Right ventricle myocardium inferior (tissue), 1 donor: ENCODE measurements around the gene BCL2L13. TPM values are rescaled to one million over a fixed set of nuclear protein-coding genes. Genes with fewer than 3 reads are reported as not detected.
"Not testable (repeated sequence)": the region's sequence is repeated elsewhere in the genome, so short reads cannot be mapped to it uniquely, and the experiment has no call there.

Experiments used
- ATAC-seq: fragments of 200-7000 bp; cut with Tn5 transposase; one replicate; pipeline ENCODE4 v1.9.1; 2020; ENCODE audit warnings: mild to moderate bottlenecking, moderate library complexity
- DNase-seq: peaks from one replicate; pipeline ENCODE4 v3.0.0; 2021; ENCODE audit errors: missing footprints
- intact Hi-C: fragments of 100-400 bp; cut with DNase I; formaldehyde crosslinking; loops from one replicate; pipeline ENCODE4 v1.11.0; 2022
- total RNA-seq: library from RNA; stranded (reverse); fragmentation: NEBNext Ultra II Directional; extraction: Animal tissue kit (Norgen Biotek cat#: 25700); gene quantifications from one replicate; pipeline ENCODE4 v1.2.1, GENCODE V29; 2021
- donor health status: DM: no; HTN: yes; CAD: no; lungs with severe emphysema.

BCL2L13 gene
- total RNA-seq, 1 donor from 2014 or later, result 95.9 TPM

DNA sequence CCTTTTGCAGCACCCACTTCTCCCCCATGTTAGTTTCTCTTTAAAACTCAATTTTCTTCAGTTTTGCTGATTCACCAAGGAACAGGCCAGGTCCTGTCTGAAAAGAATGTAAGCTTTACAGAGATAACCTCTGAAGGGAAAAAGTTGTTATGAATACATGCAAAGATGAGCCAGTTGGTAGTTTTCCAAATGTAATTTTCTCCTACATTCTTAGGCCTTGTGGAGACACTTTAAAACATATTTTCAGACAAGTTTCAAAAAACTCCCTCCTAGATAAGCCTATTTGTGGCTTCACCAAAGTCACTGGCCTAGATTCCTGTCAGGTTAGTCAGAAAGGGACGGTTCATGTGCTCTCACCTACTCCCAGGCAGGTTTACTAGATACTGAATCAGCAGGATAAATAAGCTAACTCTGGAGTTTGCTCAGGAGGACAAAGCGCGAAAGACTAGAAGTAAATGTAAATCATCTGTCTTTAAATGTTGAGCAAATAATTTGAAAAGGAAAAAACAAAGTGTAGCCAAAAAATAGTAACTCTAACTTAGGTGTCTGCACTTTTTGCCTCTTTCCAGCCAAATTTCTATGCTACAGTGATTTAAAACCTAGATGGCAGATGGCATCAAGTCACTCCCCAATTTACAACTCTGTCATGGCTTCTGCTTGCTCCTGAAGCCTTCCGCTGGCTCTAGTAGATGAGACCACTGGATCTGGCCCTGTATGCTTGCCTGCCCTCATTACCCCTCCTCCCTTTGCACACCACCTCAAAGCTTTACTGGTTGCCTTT lies 5.2 kb upstream of the BCL2L13 start:
- ATAC-seq, result no peak
- intact Hi-C loops, result loop anchor here (10.0 kb wide), 1 partner anchor 459 kb away; no protein-coding TSS in a partner anchor
- DNase-seq, result no peak

DNA sequence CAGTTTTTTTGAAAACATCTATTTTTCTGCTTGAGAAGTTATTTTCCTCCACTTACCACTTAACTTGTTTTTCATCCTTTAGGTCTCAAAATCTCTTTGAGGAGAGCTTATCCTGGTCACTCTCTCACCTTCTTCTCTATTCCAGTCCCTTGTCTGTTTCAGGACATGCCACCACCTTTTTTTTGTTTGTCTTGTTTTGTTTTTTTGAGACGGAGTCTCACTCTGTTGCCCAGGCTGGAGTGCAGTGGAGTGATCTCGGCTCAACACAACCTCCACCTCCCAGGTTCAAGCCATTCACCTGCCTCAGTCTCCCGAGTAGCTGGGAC lies 4.6 kb upstream of the BCL2L13 start:
- no peak for DNase-seq
- intact Hi-C loops, result loop anchor here (10.0 kb wide), 1 partner anchor 459 kb away; no protein-coding TSS in a partner anchor
- no peak for ATAC-seq

DNA sequence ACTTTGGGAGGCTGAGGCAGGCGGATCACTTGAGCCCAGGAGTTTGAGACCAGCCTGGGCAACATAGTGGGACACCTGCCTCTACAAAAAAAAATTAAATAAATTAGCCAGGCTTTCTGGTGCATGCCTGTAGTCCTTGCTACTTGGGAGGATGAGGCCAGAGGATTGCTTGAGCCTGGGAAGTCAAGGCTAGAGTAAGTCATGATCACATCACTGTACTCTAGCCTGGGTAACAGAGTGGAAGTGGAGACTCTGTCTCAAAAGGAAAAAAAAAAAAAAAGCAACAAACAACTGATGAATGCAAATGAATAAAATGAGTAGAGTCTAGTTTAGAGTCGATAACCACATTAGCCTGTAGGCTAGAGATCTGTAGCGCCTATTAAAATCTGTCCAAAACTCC lies 3.9 kb upstream of the BCL2L13 start:
- intact Hi-C loops, result loop anchor here (10.0 kb wide), 1 partner anchor 460 kb away; no protein-coding TSS in a partner anchor
- no peak for ATAC-seq
- DNase-seq, result no peak

DNA sequence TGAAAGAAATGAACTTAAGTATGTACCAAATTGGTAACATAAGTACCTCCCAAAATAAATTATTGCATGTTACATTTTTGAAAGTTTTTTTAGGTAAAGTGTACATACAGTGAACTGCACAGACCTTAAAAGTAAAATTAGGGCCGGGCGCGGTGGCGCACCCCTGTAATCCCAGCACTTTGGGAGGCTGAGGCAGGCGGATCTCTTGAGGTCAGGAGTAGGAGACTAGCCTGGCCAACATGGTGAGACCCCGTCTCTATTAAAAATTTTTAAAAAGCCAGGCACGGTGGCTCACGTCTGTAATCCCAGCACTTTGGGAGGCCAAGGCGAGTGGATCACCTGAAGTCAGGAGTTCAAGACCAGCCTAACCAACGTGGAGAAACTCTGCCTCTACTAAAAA lies 1.7 kb upstream of the BCL2L13 start:
- not testable (repeated sequence) for DNase-seq, ATAC-seq
- intact Hi-C loops, result loop anchor here (10.0 kb wide), 1 partner anchor 462 kb away; no protein-coding TSS in a partner anchor

DNA sequence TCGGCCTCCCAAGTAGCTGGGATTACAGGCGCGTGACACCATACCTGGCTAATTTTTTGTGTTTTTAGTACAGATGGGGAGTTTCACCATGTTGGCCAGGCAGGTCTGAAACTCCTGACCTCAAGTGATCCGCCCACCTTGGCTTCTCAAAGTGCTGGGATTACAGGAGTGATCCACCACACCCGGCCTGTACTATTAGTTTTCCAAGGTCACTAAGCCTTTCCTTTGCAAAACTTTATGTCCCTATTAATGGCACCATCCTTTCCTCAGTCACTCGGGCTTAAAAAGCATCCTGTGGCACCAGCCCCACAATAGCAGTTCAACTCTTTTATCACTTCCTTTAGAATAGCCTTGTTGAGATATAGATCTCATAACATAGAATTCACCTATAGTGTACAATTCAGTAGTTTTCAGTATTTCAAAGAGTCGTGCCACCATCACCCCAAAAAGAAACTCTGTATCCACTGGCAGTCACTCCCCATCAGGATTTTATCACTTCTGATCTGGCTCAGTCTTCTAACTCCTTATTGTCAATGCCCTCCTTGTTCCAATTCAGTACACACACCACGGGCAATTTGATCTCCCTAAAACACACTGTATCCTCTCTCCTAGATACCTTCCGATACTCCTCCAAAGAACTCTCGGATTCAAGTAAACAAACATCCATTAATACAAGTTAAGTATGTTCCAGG lies 921 bp upstream of the BCL2L13 start:
- ATAC-seq (no peak), DNase-seq (no peak)
- intact Hi-C loops, result loop anchor here (2.0 to 10.0 kb wide), 3 partner anchors 67 to 463 kb away; partner anchors contain the start of gene SLC25A18

DNA sequence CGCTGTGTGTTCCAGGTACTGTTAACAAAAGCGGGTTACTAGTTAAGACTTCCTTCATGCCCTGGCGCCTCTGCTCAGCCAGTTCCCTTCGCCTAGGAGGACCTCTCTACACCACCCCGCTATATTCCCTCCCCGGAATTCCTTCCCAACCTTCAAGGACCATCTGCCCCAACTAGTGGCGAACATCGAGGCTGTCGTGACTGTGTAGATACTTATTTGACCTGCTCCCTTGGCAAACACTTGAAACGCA lies 450 bp upstream of the BCL2L13 start:
- DNase-seq (no peak), ATAC-seq (peak; percentile 42)
- intact Hi-C loops, result loop anchor here (2.0 to 10.0 kb wide), 3 partner anchors 67 to 463 kb away; partner anchors contain the start of gene SLC25A18

DNA sequence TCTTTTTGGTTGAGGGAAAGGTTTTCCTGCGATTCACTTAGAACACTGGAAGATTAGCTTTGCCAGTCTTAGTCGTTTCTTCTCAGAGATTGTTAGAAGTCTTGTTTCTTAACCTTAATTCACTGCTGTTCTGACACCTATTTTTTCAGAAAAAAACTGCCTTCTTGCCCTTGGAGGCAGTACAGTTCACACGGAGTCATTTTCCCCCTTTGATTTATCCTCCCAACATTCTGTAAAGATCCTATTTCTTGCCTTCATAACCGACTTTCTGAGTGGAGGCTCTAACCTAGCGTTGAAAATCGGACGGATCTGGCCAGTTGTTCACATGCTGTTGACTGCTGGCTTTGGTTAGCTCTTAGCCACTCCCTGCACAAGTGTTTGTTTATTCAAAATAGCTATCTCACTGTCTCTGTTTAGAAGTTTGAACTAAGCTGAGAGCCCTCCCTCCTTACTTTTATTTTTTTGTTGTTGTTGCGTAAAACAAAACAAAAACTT lies 737 bp downstream of the BCL2L13 start:
- intact Hi-C loops, result loop anchor here (2.0 to 10.0 kb wide), 3 partner anchors 68 to 464 kb away; partner anchors contain the start of gene SLC25A18

DNA sequence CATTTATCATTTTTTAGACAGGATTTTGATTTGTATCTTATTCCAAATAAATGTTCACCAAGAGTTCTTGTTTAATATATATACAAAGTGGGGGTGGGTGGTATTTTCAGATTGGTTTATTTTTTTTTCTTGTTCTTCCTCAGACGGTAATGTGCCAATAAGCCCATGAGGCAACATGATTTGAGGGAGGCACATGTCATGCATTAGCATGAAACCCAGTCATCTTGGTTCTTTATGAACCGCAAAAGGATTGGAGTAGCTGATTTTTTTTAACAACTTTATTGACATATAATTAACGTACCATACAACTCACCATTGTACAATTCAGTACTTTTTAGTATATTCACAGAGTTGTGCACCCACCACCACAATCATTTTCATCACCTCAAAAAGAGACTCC lies 2.7 kb downstream of the BCL2L13 start:
- ATAC-seq (no peak), DNase-seq (no peak)
- intact Hi-C loops, result no loop called here

More for the DNA sequence above, 737 bp downstream of the BCL2L13 start:
- peak; percentile 52 for ATAC-seq
- no peak for DNase-seq

DNA sequence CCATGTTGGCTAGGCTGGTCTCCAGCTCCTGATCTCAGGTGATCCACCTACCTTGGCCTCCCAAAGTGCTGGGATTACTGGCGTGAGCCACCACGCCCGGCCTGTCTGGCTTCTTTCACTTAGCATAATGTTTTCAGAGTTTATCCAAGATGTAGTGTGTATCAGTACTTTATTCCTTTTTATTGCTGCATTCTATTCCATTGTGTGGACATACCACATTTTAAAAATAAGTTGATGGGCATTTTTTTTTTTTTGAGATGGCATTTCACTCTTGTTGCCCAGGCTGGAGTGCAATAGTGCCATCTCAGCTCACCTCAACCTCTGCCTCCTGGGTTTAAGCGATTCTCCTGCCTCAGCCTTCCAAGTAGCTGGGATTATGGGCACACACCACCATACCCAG lies 3.8 kb downstream of the BCL2L13 start:
- ATAC-seq, intact Hi-C loops, DNase-seq: not testable (repeated sequence)

DNA sequence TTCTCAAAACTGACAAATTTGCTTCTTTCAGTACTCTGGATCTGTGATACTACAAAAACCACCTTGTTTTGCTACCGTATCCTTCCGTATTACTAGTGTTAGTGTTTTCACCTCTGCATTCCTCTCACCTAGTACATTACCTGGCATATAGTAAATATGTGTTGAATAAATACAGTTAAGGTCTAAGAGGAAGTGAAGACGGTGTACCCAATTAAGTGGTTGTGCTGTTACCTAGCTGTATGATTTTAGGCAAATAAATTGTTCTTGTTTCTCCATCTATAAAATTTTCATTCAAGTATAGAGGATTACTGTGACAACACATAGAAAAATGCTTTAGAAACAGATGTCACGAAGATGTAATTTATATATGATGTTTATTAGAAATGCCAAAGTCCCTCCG lies 8.9 kb downstream of the BCL2L13 start:
- intact Hi-C loops, result no loop called here
- no peak for ATAC-seq

DNA sequence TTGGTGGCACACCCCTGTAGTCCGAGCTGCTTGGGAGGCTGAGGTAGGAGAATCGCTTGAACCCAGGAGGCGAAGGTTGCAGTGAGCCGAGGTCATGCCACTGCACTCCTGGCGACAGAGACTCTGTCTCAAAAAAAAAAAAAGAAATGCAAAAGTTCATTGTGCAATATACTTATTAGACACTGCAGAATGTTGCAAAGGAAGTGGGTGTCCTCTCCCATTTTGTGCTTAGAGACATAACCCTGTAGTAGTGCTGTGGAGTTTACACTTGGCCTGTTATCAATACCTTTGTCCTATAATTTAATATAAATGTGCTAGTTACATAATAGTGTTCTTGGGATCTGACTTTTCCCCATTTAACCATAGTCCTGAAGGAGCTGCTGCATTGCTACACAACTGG lies 9.4 kb downstream of the BCL2L13 start:
- intact Hi-C loops, result no loop called here
- ATAC-seq (no peak), DNase-seq (no peak)

More for the DNA sequence above, 8.9 kb downstream of the BCL2L13 start:
- DNase-seq, result no peak

DNA sequence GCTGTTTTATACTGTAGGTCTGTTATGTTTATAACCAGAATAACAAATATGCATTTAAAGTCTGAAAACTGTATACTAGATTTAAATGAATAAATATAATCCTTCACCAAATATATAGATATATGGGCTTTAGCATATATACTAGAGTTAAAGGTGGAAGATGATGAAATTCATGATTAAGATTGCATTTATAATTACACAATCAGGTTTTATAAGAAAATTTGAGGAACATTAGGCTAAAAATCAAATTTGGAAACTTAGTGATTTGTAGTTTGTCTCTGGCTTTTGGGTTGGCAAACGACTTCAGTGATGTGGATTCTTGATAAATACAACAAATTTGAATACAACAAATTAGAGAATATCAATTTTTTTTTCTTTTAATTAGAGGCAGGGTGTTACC lies 10.0 kb downstream of the BCL2L13 start:
- ATAC-seq (no peak), DNase-seq (no peak)
- intact Hi-C loops, result no loop called here

DNA sequence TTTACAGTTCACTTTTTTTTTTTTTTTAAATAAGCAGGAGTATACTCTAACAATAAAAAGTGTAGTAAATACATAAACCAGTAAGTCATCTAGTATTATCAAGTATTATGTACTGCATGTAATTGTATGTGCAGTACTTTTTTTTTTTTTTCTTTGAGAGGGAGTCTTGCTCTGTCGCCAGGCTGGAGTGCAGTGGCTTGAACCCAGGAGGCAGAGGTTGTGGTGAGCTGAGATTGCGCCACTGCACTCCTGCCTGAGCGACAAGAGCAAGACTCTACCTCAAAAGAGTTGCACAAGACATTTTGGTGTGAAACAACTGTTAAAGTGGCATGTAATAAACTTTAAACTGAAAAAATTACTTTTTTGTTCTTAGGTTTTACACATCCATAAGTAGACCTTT lies 16.7 kb downstream of the BCL2L13 start:
- DNase-seq (no peak), ATAC-seq (no peak)
- intact Hi-C loops, result no loop called here

DNA sequence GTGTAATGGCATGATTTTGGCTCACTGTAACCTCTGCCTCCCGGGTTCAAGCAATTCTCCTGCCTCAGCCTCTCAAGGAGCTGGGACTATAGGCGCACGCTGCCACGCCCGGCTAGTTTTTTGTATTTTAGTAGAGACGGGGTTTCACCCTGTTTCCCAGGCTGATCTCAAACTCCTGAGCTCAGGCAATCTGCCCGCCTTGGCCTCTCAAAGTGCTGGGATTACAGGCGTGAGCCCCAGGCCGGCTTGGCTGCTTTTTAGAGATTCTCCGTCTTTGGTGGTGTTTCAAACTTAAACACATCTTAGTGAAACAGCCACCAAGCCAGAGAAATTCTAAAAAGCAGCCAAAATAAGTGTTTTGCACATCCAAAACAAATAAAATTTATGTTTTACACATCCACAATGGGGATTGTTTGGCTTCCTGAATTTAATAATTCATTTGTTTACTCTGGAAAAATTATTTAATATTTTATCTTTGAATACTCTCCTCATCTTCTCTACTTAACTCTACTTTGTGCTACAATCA lies 18.4 kb downstream of the BCL2L13 start:
- intact Hi-C loops, result no loop called here
- DNase-seq, result no peak

DNA sequence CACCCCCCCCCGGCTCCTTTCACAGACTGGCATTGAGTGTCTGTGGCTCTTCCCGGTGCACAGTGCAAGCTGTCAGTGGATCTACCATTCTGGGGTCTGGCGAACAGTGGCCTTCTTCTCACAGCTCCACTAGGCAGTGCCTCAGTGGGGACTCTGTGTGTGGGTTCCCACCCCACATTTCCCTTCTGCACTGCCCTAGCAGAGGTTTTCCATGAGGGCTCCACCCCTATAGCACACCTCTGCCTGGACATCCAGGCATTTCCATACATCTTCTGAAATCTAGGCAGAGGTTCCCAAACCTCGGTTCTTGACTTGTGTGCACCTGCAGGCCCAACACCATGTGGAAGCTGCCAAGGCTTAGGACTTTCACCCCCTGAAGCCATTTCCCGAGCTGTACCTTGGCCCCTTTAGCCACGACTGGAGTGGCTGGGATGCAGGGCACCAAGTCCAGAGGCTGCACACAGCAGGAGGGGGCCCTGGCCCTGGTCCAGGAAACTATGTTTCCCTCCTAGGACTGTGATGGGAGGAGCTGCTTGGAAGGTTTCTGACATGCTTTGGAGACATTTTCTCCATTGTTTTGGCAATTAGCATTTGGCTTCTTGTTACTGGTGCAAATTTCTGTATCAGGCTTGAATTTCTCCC lies 26.0 kb downstream of the BCL2L13 start:
- DNase-seq (no peak), ATAC-seq (no peak)
- intact Hi-C loops, result no loop called here

More for the DNA sequence above, 18.4 kb downstream of the BCL2L13 start:
- no peak for ATAC-seq

DNA sequence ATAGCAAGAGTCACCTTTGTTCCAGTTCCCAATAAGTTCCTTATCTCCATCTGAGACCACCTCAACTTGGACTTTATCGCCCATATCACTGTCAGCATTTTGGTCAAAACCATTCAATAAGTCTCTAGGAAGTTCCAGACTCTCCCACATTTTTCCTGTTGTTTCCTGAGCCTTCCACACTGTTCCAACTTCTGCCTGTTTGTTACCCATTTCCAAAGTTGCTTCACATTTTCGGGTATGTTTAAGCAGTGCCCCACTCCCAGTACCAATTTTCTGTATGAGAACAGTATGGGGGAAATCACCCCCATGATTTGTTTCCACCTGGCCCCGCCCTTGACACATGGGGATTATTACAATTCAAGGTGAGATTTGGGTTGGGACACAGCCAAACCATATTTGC lies 26.7 kb downstream of the BCL2L13 start:
- intact Hi-C loops, result no loop called here
- ATAC-seq (no peak), DNase-seq (no peak)

DNA sequence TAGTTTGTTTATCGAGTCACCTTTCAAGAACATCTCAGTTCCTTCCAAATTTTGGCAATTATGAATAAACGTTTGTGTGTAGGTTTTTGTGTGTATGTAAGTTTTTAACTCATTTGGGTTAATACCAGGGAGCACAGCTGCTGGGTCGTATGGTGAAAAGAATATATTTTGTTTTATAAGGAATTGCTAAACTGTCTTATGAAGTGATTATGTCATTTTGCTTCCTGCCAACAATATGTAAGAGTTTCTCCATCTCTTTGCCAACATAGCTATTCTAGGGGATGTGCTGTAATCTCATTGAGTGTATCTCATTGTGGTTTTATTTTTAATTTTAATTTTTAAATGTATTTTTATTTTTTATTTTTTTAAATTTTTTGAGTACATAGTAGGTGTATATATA lies 27.3 kb downstream of the BCL2L13 start:
- intact Hi-C loops, result no loop called here
- ATAC-seq, result no peak
- DNase-seq, result no peak

DNA sequence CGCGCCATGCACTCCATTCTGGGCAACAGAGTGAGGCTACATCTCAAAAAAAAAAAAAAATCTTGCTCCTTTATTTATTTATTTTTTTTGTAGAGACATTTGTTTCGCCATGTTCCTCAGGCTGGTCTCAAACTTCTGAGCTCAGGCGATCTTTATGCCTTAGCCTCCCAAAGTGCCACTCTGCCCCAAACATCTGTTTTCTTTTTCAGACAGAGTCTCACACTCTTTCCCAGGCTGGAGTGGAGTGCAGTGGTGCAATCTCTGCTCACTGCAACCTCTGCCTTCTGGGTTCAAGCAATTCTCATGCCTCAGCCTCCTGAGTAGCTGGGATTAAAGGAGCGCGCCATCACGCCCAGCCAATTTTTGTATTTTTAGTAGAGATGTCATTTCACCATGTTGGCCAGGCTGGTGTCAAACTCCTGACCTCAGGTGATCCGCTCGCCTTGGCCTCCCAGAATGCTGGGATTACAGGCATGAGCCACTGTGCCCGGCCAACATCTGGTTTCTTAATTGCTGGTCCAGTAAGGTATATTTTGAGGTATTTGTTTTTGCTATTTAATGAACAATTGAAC lies 33.0 kb downstream of the BCL2L13 start:
- ATAC-seq, intact Hi-C loops, DNase-seq: not testable (repeated sequence)

DNA sequence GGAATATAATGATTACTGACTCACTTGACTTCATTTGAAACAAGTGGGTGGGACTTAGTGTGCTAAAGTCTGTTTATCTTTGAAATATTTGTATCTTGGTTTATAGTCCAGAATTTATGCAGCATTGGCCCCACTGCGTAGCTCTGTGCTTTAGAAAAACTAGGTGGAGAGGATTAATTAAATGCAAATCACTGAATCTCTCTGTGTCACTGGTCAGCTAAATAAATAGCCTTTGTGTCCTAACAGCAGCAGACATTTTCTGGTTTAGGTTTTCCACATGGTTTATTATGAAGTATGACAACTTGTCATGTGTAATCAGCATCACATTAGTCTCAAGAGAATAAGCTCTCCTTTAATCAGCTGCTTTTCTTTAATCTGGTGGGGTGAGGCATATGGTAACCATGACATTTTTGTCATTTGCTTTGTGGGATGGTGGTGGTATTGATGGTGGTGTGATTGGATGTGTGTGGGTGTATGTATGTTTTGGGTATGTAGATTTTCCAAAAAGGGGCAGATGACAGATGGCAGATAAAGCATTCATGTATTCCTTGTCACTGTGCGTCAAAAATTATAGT lies 33.9 kb downstream of the BCL2L13 start:
- no peak for ATAC-seq
- intact Hi-C loops, result no loop called here
- no peak for DNase-seq
